Measurements from ENCODE around the gene C18orf63. TPM values are rescaled to one million over a fixed set of nuclear protein-coding genes. Genes with fewer than 3 reads are reported as not detected.
"Not testable (repeated sequence)": the region's sequence is repeated elsewhere in the genome, so short reads cannot be mapped to it uniquely, and the experiment has no call there.

Gene C18orf63
- total and polyA plus RNA-seq, 9 donors = not detected

DNA sequence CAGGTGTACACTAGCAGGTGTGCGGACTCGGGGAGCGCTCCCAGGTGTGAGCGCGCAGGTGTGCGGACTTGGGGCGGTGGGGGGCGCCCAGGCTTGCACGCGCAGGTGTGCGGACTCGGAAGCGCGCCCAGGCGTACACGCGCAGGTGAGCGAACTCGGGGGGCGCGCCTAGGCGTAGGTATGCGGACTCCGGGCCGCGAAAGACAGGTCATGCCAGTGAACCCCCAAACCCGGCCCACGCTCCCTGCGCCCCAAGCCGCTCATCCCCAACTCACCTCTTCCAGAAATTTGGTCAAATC is 24.2 kb upstream of the C18orf63 start:
- Histone ChIP-seq H3K4me1 (ENCODE audit: insufficient read depth) (peaks cover 8% of the 10 kb centered on the region), H3K27me3 (no peaks in the 10 kb centered on the region), H3K36me3 (no peaks in the 10 kb centered on the region), H3K27ac (peak overlapping the region; percentile 48 to 52), H3K9me3 (no peaks in the 10 kb centered on the region), H3K4me3 (peak overlapping the region; percentile 91)
- intact Hi-C loops (cut with DNase I) = loop anchor here in 1 of 4 donors (10.0 kb wide), 1 partner anchor 87 kb away; no protein-coding TSS in a partner anchor
- DNase-seq = no peak
- no peak for TF ChIP-seq EP300 (IDR thresholded peaks at IDR 0.05)
- TF ChIP-seq, protein P1, sequence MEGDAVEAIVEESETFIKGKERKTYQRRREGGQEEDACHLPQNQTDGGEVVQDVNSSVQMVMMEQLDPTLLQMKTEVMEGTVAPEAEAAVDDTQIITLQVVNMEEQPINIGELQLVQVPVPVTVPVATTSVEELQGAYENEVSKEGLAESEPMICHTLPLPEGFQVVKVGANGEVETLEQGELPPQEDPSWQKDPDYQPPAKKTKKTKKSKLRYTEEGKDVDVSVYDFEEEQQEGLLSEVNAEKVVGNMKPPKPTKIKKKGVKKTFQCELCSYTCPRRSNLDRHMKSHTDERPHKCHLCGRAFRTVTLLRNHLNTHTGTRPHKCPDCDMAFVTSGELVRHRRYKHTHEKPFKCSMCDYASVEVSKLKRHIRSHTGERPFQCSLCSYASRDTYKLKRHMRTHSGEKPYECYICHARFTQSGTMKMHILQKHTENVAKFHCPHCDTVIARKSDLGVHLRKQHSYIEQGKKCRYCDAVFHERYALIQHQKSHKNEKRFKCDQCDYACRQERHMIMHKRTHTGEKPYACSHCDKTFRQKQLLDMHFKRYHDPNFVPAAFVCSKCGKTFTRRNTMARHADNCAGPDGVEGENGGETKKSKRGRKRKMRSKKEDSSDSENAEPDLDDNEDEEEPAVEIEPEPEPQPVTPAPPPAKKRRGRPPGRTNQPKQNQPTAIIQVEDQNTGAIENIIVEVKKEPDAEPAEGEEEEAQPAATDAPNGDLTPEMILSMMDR (IDR thresholded peaks at IDR 0.05) = no peak
- TF ChIP-seq POLR2A (IDR thresholded peaks at IDR 0.05) = no peak
- WGBS, 3 donors = 1% methylated on average over 21 to 30 of the region's 30 CpGs

- peak; percentile 98 to 100 (median 99) for DNase-seq
- peaks cover 7% of the 10 kb centered on the region for H3K4me1 ChIP-seq (ENCODE audit: insufficient read depth)
- H3K27ac ChIP-seq = peak within 1 kb of the TSS; percentile 48 to 64
- WGBS, 3 donors = 0 to 1% (median 1%) methylated on average over 52 to 68 of the region's 68 CpGs
- no peaks in the 10 kb centered on the region for H3K9me3 ChIP-seq
- H3K27me3 ChIP-seq = no peaks in the 10 kb centered on the region
- H3K36me3 ChIP-seq = no peaks in the 10 kb centered on the region
- intact Hi-C loops (cut with DNase I) = loop anchor here in 1 of 4 donors (10.0 kb wide), 1 partner anchor 87 kb away; no protein-coding TSS in a partner anchor
- TF ChIP-seq POLR2A (IDR thresholded peaks at IDR 0.05) = peak; percentile 46
- TF ChIP-seq EP300 (IDR thresholded peaks at IDR 0.05) = no peak
- TF ChIP-seq, protein P1 (IDR thresholded peaks at IDR 0.05) = no peak
- H3K4me3 ChIP-seq = peak within 1 kb of the TSS; percentile 91
These were observed 23.7 kb upstream of the C18orf63 start, which contains the start of gene CYB5A for GRCh38 chr18:74291771-74292540. TSS of gene CYB5A (minus strand) at chr18:74291963. CDS start at chr18:74291875, 88 bp downstream.

- WGBS, 3 donors = 3 to 6% (median 4%) methylated on average over 4 of the region's 4 CpGs
- no peaks in the 10 kb centered on the region for H3K27me3 ChIP-seq
- peak overlapping the region; percentile 91 for H3K4me3 ChIP-seq
- H3K27ac ChIP-seq = peak overlapping the region in 1 of 2 donors; percentile 64
- intact Hi-C loops (cut with DNase I) = loop anchor here in 1 of 4 donors (10.0 kb wide), 1 partner anchor 88 kb away; no protein-coding TSS in a partner anchor
- TF ChIP-seq POLR2A (IDR thresholded peaks at IDR 0.05) = no peak
- TF ChIP-seq, protein P1 (IDR thresholded peaks at IDR 0.05) = no peak
- TF ChIP-seq EP300 (IDR thresholded peaks at IDR 0.05) = no peak
- peaks cover 7% of the 10 kb centered on the region for H3K4me1 ChIP-seq (ENCODE audit: insufficient read depth)
- H3K9me3 ChIP-seq = no peaks in the 10 kb centered on the region
- no peak for DNase-seq
- H3K36me3 ChIP-seq = no peaks in the 10 kb centered on the region
These were observed 23.1 kb upstream of the C18orf63 start for GRCh38 chr18:74292541-74292858.

DNA sequence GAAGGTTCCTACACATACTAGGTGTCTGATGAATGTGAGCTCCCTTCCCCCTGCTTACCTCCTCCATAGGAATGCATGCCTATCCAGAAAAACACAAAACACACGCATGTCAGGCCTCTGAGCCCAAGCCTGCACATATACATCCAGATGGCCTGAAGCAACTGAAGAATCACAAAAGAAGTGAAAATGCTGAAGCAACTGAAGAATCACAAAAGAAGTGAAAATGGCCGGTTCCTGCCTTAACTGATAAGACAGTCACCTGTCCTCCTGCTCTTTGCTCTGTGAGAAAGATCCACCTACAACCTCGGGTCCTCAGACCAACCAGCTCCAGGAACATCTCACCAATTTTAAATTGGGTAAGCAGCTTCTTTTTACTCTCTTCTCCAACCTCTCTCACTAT is 22.7 kb upstream of the C18orf63 start:
- H3K27ac ChIP-seq = peak overlapping the region in 1 of 2 donors; percentile 64
- H3K9me3 ChIP-seq; H3K36me3 ChIP-seq; H3K4me3 ChIP-seq; H3K4me1 ChIP-seq (ENCODE audit: insufficient read depth); DNase-seq; H3K27me3 ChIP-seq: not testable (repeated sequence)
- intact Hi-C loops (cut with DNase I) = loop anchor here in 1 of 4 donors (10.0 kb wide), 1 partner anchor 88 kb away; no protein-coding TSS in a partner anchor
- WGBS, 3 donors = 94 to 97% (median 95%) methylated on average over 3 of the region's 3 CpGs

- TF ChIP-seq POLR2A (IDR thresholded peaks at IDR 0.05) = no peak
- no peak for TF ChIP-seq EP300 (IDR thresholded peaks at IDR 0.05)
- TF ChIP-seq, protein P1 (IDR thresholded peaks at IDR 0.05) = no peak
- Histone ChIP-seq H3K4me1 (ENCODE audit: insufficient read depth) (peaks cover 2% of the 10 kb centered on the region), H3K36me3 (no peaks in the 10 kb centered on the region), H3K9me3 (no peaks in the 10 kb centered on the region), H3K27ac (no peak overlapping the region), H3K27me3 (no peaks in the 10 kb centered on the region), H3K4me3 (no peak overlapping the region)
- WGBS, 3 donors = 81 to 87% (median 84%) methylated on average over 8 of the region's 8 CpGs
- no peak for DNase-seq
- intact Hi-C loops (cut with DNase I) = loop anchor here in 1 of 4 donors (10.0 kb wide), 1 partner anchor 90 kb away; no protein-coding TSS in a partner anchor
These were observed 21.1 kb upstream of the C18orf63 start for GRCh38 chr18:74294526-74294925.

Data from ovary (tissue), 9 donors.